GM19324 (cell line): ENCODE data around the gene FRMD3.

ENCODE experiments used
- ATAC-seq: cut with Tn5 transposase; IDR thresholded peaks from one replicate; pipeline ENCODE4 v1.9.1; 2021; ENCODE audit warnings: mild to moderate bottlenecking, moderate library complexity; ENCODE audit not compliant: unreplicated experiment, low FRiP score

The FRMD3 gene

GRCh38 chr9:83299094-83299493 is 239.1 kb downstream of the FRMD3 start:
- no peak for ATAC-seq

- ATAC-seq = no peak
These were observed 242.1 kb downstream of the FRMD3 start for GRCh38 chr9:83296123-83296522.

- ATAC-seq = no peak
These were observed 243.4 kb downstream of the FRMD3 start for GRCh38 chr9:83294816-83295215.

- no peak for ATAC-seq
These were observed 247.0 kb downstream of the FRMD3 start for GRCh38 chr9:83291196-83291595.

GRCh38 chr9:83290692-83291091 is 247.5 kb downstream of the FRMD3 start:
- ATAC-seq = no peak

GRCh38 chr9:83287021-83287420 is 251.2 kb downstream of the FRMD3 start:
- ATAC-seq = no peak

GRCh38 chr9:83285445-83286225 is 252.6 kb downstream of the FRMD3 start:
- no peak for ATAC-seq

GRCh38 chr9:83284746-83285145 is 253.5 kb downstream of the FRMD3 start:
- ATAC-seq = no peak

- no peak for ATAC-seq
These were observed 254.7 kb downstream of the FRMD3 start for GRCh38 chr9:83283528-83283927.

- ATAC-seq = no peak
These were observed 256.6 kb downstream of the FRMD3 start for GRCh38 chr9:83281306-83282255.

- no peak for ATAC-seq
These were observed 257.4 kb downstream of the FRMD3 start for GRCh38 chr9:83280790-83281189.

GRCh38 chr9:83280268-83280667 is 257.9 kb downstream of the FRMD3 start:
- no peak for ATAC-seq

- ATAC-seq = no peak
These were observed 263.4 kb downstream of the FRMD3 start for GRCh38 chr9:83274787-83275186.

- no peak for ATAC-seq
These were observed 266.5 kb downstream of the FRMD3 start for GRCh38 chr9:83271665-83272071.

GRCh38 chr9:83270116-83270515 is 268.1 kb downstream of the FRMD3 start:
- no peak for ATAC-seq

- ATAC-seq = no peak
These were observed 270.5 kb downstream of the FRMD3 start for GRCh38 chr9:83267741-83268140.

GRCh38 chr9:83266666-83267496 is 271.3 kb downstream of the FRMD3 start:
- no peak for ATAC-seq

GRCh38 chr9:83266331-83266665 is 271.9 kb downstream of the FRMD3 start:
- no peak for ATAC-seq

- no peak for ATAC-seq
These were observed 273.9 kb downstream of the FRMD3 start for GRCh38 chr9:83264315-83264714.

- ATAC-seq = no peak
These were observed 278.6 kb downstream of the FRMD3 start for GRCh38 chr9:83259558-83259957.
